CD4-positive, alpha-beta T cell treated with Interleukin-4 for 4 hours (primary cell): ENCODE measurements around the gene IGSF9.

Experiments
- DNase-seq: peaks from one replicate; pipeline ENCODE4 v3.0.0-alpha.2; 2020

The IGSF9 gene, protein sequence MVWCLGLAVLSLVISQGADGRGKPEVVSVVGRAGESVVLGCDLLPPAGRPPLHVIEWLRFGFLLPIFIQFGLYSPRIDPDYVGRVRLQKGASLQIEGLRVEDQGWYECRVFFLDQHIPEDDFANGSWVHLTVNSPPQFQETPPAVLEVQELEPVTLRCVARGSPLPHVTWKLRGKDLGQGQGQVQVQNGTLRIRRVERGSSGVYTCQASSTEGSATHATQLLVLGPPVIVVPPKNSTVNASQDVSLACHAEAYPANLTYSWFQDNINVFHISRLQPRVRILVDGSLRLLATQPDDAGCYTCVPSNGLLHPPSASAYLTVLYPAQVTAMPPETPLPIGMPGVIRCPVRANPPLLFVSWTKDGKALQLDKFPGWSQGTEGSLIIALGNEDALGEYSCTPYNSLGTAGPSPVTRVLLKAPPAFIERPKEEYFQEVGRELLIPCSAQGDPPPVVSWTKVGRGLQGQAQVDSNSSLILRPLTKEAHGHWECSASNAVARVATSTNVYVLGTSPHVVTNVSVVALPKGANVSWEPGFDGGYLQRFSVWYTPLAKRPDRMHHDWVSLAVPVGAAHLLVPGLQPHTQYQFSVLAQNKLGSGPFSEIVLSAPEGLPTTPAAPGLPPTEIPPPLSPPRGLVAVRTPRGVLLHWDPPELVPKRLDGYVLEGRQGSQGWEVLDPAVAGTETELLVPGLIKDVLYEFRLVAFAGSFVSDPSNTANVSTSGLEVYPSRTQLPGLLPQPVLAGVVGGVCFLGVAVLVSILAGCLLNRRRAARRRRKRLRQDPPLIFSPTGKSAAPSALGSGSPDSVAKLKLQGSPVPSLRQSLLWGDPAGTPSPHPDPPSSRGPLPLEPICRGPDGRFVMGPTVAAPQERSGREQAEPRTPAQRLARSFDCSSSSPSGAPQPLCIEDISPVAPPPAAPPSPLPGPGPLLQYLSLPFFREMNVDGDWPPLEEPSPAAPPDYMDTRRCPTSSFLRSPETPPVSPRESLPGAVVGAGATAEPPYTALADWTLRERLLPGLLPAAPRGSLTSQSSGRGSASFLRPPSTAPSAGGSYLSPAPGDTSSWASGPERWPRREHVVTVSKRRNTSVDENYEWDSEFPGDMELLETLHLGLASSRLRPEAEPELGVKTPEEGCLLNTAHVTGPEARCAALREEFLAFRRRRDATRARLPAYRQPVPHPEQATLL

DNA sequence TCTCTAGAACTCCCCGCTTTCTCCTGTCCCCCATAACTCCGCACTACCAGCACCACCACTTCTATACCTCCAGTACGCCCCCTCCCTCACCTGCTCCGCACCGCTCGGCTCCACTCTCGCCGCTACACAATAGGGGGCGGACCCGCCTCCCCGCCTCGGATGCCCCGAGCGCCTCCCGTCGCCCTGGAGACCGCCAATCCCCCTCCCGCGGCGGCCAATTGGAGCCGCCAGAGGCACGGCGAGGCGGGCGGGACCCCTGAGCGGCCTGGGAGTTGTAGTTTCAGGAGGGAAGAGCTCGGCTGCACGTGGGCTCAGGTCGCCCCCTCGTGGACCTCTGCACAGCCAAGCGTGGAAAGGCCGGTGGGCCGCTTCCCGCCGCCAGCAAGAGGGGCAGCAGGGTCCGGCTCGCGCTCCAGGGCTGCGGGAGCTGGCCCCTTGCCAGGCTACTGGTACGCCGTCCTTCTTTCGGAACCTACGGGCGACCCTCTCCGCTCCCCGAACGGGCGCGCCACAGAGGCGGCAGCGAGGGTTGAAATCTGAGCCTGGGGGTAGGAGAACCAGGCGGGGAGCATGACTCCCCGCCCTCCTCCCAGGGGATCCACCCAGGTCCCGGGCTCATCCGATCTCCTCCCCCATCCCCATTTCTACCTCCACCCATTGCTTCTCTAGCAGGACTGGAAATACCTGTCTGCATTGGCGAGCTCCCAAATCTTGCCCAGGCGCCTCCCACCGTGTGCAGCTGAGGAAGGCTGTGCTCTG is at the start of gene IGSF9:
Gene IGSF9, minus strand, starts transcription at position 131 of the 759 bp plus-strand sequence. CDS start 2,159 bp downstream, outside the sequence.
- peak; percentile 74 for DNase-seq

DNA sequence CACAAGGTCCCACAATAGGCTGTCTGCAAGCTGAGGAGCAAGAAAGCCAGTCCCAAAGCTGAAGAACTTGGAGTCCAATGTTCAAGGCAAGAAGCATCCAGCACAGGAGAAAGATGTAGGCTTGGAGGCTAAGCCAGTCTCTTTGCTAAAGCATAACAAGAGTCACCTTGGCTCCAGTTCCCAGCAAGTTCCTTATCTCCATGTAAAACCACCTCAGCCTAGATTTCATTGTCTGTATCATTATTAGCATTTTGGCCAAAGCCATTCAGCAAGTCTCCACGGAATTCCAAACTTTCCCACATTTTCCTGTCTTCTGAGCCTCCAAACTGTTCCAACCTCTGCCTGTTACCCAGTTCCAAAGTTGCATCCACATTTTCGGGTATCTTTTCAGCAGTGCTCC is 49.5 kb upstream of the IGSF9 start:
- DNase-seq: no peak

DNA sequence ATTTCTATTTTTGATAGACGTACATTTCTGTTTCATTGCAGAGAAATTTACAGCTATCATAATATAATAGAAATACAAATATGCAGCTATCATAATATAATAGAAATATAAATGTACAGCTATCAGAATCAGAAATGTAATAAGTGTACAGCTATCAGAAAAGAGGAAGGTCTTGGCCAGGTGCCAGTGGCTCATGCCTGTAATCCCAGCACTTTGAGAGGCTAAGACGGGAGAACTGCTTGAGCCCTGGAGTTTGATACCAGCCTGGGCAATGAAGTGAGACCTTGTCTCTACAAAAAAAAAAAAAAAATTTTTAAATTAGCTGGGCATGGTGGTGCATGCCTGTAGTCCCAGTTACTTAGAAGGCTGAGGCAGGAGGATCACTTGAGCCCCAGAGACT is 48.5 kb upstream of the IGSF9 start:
- no peak for DNase-seq

DNA sequence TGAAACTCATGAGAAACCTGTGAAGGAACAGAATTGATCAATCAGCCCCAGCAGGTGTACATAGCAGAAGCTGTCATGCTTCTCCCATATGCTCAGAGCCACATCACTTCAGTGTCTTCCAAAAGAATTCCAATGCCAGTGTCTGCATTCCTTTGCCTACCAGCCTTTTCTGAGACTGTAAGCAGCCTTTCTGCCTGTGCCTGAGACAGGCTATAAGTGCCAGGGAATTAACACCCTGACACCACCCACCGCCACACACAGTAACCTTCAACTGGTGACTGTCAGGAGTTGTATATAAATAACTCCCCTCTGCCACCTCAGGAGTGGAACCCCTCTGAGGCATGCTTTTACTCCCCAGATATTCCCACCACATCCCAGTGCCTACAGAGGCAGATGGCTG is 46.7 kb upstream of the IGSF9 start:
- no peak for DNase-seq

DNA sequence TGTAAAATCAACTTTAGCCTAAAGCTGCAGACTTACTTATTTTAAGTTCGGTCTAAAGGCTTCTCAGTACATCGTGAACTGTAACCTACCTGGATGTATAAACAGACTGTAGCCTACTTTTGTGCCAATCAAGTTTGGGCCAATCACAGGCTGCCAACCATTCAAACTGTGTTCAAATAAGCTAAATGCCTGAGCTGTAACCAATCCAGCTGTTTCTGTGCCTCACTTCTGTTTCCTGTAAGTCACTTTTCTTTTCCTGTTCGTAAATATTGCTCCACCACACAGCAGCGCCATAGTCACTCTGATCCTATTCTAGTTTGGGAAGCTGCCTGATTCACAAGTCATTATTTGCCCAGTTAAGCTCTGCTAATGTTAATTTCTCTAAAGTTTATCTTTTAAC is 46.1 kb upstream of the IGSF9 start:
- DNase-seq: peak; percentile 4

DNA sequence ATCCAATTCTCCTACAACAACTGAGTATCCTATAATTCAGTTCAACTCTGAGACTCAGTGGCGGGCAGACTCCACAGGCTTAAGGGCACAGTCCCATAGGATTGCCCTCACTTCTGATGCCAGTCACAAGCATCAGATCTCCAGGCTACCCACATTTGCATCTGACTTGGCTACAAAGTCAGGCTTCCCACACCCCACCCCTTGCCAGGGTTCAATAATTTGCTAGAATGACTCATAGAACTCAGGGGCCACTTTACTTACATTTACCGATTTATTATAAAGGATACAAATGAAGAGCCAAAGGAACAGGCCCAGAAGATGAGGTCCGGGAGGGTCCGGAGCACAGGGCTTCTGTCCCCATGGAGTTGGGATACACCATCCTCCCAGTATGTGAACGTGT is 44.6 kb upstream of the IGSF9 start:
- no peak for DNase-seq

DNA sequence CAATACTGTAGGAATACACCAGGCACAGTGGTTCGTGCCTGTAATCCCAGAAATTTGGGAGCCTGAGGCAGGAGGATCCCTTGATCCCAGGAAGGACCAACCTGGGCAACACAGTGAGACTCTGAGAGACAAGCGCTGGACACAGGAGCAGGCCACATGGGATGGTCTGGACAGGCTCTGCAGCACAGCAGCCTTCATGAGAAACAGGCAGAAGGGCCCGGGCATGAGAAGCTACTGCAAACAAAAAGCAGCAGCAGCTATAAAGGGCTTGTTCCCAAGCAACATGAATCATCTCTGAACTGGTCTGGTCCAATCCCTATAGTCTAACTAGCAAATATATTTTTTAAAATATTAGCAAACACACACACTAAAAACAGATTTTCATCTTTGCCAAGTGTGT is 44.2 kb upstream of the IGSF9 start:
- DNase-seq: no peak

DNA sequence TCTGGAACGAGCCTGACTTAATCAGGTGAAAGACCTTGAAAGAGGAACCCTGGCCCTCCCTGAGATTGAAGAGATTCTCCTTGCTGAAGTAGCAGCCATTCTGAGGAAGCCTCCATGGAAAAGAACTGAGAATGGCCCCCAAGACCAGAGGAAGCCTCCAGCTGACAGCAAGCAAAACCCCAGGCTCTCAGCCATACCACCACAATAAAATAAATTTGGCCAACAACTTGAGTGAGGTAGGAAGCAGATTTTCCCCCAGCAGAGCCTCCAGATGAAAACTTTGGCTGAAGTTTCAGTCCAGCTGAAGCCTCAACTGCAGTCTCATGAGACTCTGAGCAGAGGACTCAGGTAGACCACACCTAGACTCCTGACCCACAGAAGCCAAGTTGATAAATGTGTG is 42.6 kb upstream of the IGSF9 start:
- DNase-seq: no peak

DNA sequence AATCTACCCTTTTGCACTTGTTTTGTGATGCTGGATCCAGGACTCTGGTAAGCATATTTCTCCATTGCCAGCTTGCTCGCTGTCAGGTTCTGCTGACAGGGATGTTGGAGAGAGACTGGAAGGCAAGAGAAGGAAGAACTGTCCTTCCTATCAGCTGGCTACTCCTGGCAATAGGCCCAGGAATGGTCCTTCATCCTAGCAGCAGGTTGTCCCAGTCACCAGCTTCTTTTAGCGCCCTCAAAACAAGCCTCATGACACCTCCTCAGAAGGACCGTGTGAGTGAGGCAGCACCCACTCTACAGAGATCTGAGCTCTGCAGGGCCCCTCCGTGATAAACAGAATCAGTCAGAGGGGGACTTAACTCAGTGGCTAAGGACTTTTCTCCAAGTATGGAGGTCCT is 41.8 kb upstream of the IGSF9 start:
- DNase-seq: no peak

DNA sequence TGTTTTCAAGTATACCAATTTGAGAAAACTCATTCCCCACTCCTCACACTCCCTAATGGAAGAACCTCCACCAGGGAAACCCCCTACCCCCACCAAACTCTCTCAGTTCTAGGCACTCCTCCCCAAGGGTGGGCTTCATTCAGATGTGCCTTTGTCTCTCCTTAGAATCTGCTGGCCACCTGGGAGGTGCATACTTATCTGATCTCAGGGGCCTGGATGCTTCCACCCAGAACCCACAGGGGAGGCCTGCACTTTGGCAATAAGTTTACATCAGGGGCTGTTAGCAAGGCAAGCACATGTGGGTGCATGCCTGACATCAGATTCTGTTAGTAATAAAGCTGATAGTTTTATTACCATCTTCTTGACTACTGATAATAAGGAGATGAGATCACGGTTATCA is 41.1 kb upstream of the IGSF9 start:
- DNase-seq: no peak

- DNase-seq: no peak
These were observed 40.7 kb upstream of the IGSF9 start for GRCh38 chr1:159986093-159986492.

DNA sequence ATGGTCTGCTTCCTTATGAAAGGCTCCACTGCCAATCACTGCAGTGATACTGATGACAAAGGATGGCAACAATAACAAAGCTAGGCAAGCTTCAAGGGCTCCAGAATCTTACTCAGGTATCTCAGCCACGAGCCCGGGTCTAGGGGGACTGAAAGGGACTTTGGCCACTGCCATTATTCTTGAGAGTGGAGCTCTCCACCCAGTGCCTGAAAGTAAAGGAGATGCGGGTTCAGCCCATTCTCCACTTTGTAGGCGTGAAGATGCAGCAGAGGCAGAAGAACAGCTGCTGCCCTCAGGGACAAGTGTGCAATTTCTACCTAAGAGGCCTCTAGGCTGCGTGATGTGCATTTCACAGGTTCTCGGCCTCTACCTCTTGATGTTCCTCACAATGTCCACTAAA is 40.1 kb upstream of the IGSF9 start:
- no peak for DNase-seq

DNA sequence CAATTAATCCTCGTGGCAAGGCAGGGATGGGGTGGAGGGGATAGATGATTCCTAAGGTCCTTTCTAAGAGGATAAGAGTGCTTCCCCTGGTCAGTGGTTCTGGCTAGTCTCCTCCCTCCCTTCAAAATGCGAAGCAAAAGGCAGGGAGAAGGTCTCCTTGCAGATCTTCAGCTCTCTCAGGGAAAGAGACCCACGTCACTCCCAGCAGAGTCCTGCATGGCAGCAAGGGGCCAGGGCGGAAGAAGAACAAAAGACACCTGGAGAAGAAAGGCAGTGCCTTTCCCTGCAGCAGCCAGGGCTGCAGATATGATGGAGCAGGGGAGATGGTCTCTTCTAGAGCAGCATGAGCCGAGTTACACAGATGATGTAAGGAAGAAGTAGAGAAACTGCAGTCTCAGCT is 38.3 kb upstream of the IGSF9 start:
- no peak for DNase-seq

- no peak for DNase-seq
These were observed 36.9 kb upstream of the IGSF9 start for GRCh38 chr1:159982280-159982679.

- DNase-seq: no peak
These were observed 36.1 kb upstream of the IGSF9 start for GRCh38 chr1:159981351-159982055.

- DNase-seq: no peak
These were observed 35.4 kb upstream of the IGSF9 start for GRCh38 chr1:159980786-159981185.

GRCh38 chr1:159980076-159980475 is 34.7 kb upstream of the IGSF9 start:
- DNase-seq: no peak

DNA sequence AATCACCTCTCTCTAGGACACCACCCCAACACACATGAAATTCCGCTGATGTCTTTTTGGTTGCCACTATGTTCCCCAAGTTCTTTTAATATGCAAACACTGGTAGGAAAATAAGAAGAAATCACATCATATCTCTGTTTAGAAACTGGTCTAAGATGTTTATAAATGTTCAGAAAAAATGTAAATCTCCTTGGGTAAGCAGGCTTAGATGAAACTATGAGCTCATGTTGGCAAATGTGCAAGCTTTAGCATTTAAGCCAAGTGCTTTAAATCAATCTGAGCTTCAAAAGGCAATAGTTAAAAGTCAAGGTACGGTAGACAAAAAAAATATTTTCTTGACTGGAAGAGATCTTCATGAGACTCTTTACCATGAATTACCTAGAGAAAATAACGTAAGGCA is 33.8 kb upstream of the IGSF9 start:
- DNase-seq: no peak

DNA sequence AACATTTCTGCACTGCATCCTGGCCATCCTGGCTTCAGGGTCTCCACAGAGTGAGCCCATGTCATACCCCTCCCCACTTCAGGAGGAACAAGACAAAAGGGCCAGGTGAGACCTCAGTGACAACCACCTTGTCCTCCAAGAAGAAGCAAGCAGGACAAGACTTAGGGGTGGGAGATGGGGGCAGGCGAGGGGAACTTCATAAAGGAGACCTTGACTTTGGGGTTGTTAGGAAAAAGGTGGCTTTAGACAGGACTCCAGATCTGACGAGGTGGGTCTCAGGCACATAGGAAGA is 32.6 kb upstream of the IGSF9 start:
- no peak for DNase-seq

DNA sequence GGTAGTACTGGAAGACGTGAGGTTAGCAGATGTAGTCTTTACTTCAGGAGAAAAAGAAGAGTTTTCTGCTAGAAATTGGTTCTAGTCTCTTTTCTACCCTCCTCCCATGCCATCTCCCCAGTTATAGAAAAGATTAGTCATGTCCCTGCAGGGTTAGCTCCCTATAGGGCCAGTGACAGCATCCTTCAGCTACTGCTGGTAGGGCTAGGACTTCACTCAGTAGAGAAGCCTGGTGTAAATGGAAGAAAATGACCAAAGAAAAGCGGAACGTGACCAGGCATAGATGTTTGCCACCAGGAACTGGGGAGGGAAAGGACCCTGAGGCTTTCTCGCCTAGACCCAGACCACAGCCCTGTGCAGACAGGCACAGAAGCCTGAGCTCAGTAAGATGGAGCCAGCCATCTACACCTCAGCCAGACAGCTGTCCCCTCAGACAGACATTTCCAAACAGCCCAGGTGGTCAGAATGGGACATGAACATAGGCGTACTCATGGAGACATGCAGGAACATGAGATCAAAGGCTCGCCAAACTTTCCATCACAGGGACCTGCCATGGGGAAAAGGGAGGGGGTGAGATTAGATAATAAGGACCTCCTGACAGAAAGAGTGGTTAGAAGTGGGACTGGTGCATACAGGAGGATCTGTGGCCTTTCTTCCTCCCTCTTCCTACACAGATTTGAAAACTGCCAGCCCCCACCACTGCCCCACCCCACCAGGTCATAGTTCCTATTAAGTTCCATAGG is 32.1 kb upstream of the IGSF9 start:
- no peak for DNase-seq

DNA sequence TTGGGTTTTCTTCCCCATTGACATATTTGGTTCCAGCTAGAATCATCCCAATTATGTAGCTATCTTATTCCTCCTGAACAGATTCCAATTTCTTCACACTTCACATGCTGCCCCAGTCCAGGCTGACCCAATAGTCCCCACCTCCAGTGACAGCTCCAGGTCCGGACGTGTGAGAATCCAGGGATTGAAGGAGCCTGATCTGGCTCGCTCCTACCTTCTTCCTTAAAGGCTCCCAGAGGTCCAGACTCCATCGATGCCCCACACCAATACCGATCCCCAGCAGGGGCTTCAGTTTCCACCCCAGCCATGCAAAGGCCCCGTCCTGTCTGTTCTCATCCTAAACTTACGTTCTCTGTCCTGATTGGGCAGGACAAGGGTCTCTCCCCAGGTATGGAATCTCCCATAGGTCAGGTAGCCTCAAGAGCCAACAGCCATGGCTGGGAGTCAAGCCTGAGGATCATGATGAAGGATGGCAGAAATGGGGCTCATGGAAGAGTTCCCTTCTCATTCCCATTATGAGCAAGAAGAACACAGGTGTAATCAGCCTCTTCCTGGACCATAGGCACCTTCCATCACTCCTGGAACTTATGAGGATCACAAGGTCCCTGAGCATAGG is 29.0 kb upstream of the IGSF9 start:
- no peak for DNase-seq
